22Rv1 (cell line): Measurements from ENCODE around the gene BOD1L1.

Experiments used
- H3K27ac ChIP-seq: fragments of 450-650 bp; 2 replicates; pipeline ENCODE4 v1.5.1; 2017
- CTCF ChIP-seq: fragments of 450-650 bp; IDR thresholded peaks from 2 replicates; pipeline ENCODE4 v1.5.1; 2017; ENCODE audit warnings: mild to moderate bottlenecking
- ZFX ChIP-seq: fragments of 450-650 bp; IDR thresholded peaks from 2 replicates; pipeline ENCODE4 v1.6.1; 2017; ENCODE audit warnings: antibody characterized with exemption, borderline replicate concordance

The BOD1L1 gene

GRCh38 chr4:13536607-13537006, 90.9 kb downstream of the BOD1L1 start:
- TF ChIP-seq ZFX (no peak), CTCF (no peak)
- H3K27ac ChIP-seq: no peak overlapping the region

- TF ChIP-seq ZFX (no peak), CTCF (no peak)
- no peak overlapping the region for H3K27ac ChIP-seq
These were observed 91.7 kb downstream of the BOD1L1 start for GRCh38 chr4:13535708-13536361.

GRCh38 chr4:13535118-13535517, 92.4 kb downstream of the BOD1L1 start:
- H3K27ac ChIP-seq: no peak overlapping the region
- no peak for TF ChIP-seq CTCF
- no peak for TF ChIP-seq ZFX

- no peak for TF ChIP-seq CTCF
- no peak for TF ChIP-seq ZFX
These were observed 93.0 kb downstream of the BOD1L1 start for GRCh38 chr4:13534344-13535063.

DNA sequence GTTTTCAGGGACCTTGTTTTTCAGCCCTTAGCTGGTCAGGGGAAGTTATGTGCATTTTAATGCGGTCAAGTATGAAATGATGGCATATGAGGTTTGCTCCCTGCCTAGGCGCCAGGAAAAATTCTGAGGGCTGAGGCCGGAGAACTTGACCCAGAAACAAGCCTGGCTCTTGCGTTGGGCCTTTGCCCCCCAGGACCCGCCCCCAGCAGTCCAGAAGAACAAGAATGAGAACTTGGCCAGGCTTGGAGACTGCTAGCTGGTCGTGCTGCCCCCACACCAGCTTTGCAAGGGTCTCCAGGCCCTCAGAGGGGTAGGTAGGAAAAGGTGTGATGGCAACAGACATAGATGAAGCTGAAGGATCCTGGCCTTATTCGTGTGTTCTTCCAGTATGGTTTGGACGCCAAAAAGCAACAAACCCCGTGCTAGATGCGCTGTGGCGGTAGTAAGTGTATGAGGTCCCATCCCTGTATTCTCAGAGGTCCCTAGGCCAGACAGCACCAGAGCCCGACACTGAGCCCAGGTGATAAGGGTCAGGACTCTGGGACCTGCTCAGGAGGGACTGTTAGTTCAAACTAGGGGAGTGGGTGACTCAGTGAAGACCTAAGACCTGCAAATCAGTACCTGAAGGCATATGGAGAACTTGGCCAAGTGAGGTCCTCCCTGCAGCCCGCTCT, 93.7 kb downstream of the BOD1L1 start:
- TF ChIP-seq CTCF: no peak
- TF ChIP-seq ZFX: no peak
- no peak overlapping the region for H3K27ac ChIP-seq

More at GRCh38 chr4:13534344-13535063, 93.0 kb downstream of the BOD1L1 start:
- no peak overlapping the region for H3K27ac ChIP-seq

GRCh38 chr4:13531625-13531998, 95.9 kb downstream of the BOD1L1 start:
- TF ChIP-seq ZFX (no peak), CTCF (no peak)
- no peak overlapping the region for H3K27ac ChIP-seq
